HepG2 (cell line): ENCODE measurements around the gene C3orf52. TPM values are rescaled to one million over a fixed set of nuclear protein-coding genes. Genes with fewer than 3 reads are reported as not detected.

Experiments used
- KAT8 ChIP-seq: IDR thresholded peaks from 2 replicates; pipeline ENCODE4 v1.6.1; 2016; ENCODE audit warnings: missing genetic modification reagents, missing compliant biosample characterization
- NKX3-1 ChIP-seq: sonication (generic); formaldehyde crosslinking; IDR thresholded peaks from 2 replicates; pipeline ENCODE4 v1.5.0; 2020; ENCODE audit warnings: missing genetic modification reagents
- NR0B2 ChIP-seq: sonication (generic); formaldehyde crosslinking; IDR thresholded peaks from 2 replicates; pipeline ENCODE4 v1.4.0; 2020; ENCODE audit warnings: mild to moderate bottlenecking, missing genetic modification reagents
- PBX2 ChIP-seq: IDR thresholded peaks from 2 replicates; pipeline ENCODE4 v1.6.1; 2016; ENCODE audit warnings: control low read depth
- TCF7L2 ChIP-seq: IDR thresholded peaks from 2 replicates; pipeline ENCODE4 v1.6.1; 2011; ENCODE audit warnings: mild to moderate bottlenecking, low read depth, low read length, moderate library complexity
- ZFP91 ChIP-seq: sonication (generic); formaldehyde crosslinking; IDR thresholded peaks from 2 replicates; pipeline ENCODE4 v1.9.0; 2022; ENCODE audit warnings: missing genetic modification reagents, mild to moderate bottlenecking, borderline replicate concordance
- ZIK1 ChIP-seq: sonication (generic); formaldehyde crosslinking; IDR thresholded peaks from 2 replicates; pipeline ENCODE4 v1.5.0; 2020; ENCODE audit warnings: mild to moderate bottlenecking, low read depth, missing genetic modification reagents, borderline replicate concordance
- ZNF619 ChIP-seq: sonication (generic); formaldehyde crosslinking; IDR thresholded peaks from 2 replicates; pipeline ENCODE4 v1.4.0; 2020; ENCODE audit warnings: mild to moderate bottlenecking, missing genetic modification reagents
- ZNF678 ChIP-seq: sonication (generic); formaldehyde crosslinking; IDR thresholded peaks from 2 replicates; pipeline ENCODE4 v1.4.0; 2020; ENCODE audit warnings: mild to moderate bottlenecking, missing genetic modification reagents
- ZNF777 ChIP-seq: sonication (generic); formaldehyde crosslinking; IDR thresholded peaks from 2 replicates; pipeline ENCODE4 v1.4.0; 2020; ENCODE audit warnings: missing genetic modification reagents
- ZNF878 ChIP-seq: sonication (generic); formaldehyde crosslinking; IDR thresholded peaks from 2 replicates; pipeline ENCODE4 v1.8.1; 2023; ENCODE audit warnings: mild to moderate bottlenecking, missing genetic modification reagents, moderate library complexity
- polyA plus RNA-seq, 8 experiments: library from polyadenylated mRNA; depleted of rRNA in 3 of 8; stranded (reverse) in 7 of 8; unstranded in 1 of 8; fragments of >200 nt; fragmentation: Illumina TruSeq in 4 of 8; extraction: Trizol in 4 of 8; gene quantifications; 2 replicates each; pipeline versions ENCODE4 v1.2.1 to v1.2.3, GENCODE V29; 2011 to 2016; ENCODE audit warnings: low read depth in 4 of 8, missing spikeins in 1 of 8, mixed read lengths in 1 of 8; ENCODE audit not compliant: insufficient read depth in 1 of 8
- total RNA-seq, 5 experiments: library from RNA; depleted of rRNA; stranded (reverse); fragments of >200 nt; fragmentation: Illumina TruSeq; extraction: Trizol; gene quantifications; 2 replicates each; pipeline ENCODE4 v1.2.3, GENCODE V29; 2016; ENCODE audit warnings: low read depth in 1 of 5
- TF ChIP-seq, protein P1 (sequence below): sonication (generic); formaldehyde crosslinking; IDR thresholded peaks from 2 replicates; pipeline ENCODE4 v1.9.0; 2021; ENCODE audit warnings: mild to moderate bottlenecking, missing genetic modification reagents
- TF ChIP-seq, protein P2 (sequence below): sonication (generic); formaldehyde crosslinking; IDR thresholded peaks from 2 replicates; pipeline ENCODE4 v1.4.0; 2020; ENCODE audit warnings: mild to moderate bottlenecking, low read depth, missing genetic modification reagents
- TF ChIP-seq, protein P3 (sequence below), 2 experiments: fragments of 450-650 bp in 1 of 2; sonication (generic) in 1 of 2; formaldehyde crosslinking; IDR thresholded peaks; 2 replicates each; pipeline versions ENCODE4 v1.5.0 to v1.8.0; 2020 to 2022; ENCODE audit warnings: mild to moderate bottlenecking in 1 of 2, missing genetic modification reagents in 1 of 2

Gene C3orf52
- total and polyA plus RNA-seq, 2 of the 13 experiments (the other 11 are each of a cell fraction or from before 2014, with no cell fraction given) = 0.79 to 1.2 TPM

DNA sequence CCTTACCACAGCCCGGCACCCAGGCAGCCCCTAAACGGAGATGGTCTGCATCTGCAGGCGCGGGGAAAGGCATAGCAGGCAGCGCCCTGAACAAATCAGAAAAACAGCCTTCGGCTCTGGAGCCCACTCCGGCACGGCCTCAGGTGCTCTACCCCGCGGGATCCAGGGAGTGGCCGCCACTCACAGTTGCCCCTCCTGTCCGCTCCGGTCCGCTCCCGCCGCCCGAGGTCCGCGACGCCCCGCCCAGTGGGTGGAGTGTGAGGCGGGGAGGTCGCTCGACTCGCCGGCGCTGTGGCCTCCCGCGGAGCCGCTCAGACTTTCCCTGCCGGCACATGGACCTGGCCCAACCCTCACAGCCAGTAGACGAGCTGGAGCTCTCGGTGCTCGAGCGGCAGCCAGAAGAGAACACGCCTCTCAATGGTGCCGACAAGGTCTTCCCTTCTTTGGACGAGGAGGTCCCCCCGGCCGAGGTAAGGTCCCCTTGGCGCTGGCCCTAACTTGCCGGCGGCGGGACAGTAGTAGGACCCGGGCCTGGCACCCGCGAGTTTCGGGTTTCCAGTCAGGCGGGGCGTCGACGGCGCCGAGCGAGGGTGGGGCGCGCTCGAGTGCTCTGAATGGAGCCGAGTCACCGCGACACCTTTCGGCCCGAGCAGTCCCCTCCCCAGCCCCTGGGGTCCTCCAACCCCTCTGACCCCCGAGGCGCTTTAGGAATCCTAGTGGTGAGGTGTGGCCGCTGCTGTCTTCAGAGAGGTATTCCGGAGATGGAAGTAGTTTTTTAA lies at the start of gene C3orf52 (continued):
- TF ChIP-seq, protein P1, sequence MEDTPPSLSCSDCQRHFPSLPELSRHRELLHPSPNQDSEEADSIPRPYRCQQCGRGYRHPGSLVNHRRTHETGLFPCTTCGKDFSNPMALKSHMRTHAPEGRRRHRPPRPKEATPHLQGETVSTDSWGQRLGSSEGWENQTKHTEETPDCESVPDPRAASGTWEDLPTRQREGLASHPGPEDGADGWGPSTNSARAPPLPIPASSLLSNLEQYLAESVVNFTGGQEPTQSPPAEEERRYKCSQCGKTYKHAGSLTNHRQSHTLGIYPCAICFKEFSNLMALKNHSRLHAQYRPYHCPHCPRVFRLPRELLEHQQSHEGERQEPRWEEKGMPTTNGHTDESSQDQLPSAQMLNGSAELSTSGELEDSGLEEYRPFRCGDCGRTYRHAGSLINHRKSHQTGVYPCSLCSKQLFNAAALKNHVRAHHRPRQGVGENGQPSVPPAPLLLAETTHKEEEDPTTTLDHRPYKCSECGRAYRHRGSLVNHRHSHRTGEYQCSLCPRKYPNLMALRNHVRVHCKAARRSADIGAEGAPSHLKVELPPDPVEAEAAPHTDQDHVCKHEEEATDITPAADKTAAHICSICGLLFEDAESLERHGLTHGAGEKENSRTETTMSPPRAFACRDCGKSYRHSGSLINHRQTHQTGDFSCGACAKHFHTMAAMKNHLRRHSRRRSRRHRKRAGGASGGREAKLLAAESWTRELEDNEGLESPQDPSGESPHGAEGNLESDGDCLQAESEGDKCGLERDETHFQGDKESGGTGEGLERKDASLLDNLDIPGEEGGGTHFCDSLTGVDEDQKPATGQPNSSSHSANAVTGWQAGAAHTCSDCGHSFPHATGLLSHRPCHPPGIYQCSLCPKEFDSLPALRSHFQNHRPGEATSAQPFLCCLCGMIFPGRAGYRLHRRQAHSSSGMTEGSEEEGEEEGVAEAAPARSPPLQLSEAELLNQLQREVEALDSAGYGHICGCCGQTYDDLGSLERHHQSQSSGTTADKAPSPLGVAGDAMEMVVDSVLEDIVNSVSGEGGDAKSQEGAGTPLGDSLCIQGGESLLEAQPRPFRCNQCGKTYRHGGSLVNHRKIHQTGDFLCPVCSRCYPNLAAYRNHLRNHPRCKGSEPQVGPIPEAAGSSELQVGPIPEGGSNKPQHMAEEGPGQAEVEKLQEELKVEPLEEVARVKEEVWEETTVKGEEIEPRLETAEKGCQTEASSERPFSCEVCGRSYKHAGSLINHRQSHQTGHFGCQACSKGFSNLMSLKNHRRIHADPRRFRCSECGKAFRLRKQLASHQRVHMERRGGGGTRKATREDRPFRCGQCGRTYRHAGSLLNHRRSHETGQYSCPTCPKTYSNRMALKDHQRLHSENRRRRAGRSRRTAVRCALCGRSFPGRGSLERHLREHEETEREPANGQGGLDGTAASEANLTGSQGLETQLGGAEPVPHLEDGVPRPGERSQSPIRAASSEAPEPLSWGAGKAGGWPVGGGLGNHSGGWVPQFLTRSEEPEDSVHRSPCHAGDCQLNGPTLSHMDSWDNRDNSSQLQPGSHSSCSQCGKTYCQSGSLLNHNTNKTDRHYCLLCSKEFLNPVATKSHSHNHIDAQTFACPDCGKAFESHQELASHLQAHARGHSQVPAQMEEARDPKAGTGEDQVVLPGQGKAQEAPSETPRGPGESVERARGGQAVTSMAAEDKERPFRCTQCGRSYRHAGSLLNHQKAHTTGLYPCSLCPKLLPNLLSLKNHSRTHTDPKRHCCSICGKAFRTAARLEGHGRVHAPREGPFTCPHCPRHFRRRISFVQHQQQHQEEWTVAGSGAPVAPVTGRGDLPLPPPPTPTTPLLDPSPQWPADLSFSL = 0 out of 2 replicates have a peak, but pooled peaks have one; percentile 60
- TF ChIP-seq ZNF619 (CRISPR knock-in tag) = no peak
- TF ChIP-seq ZNF777 (CRISPR knock-in tag) = peak; percentile 83
- peak; percentile 62; the same call in 1 of the 2 replicates for TF ChIP-seq ZFP91
- peak; percentile 29; the same call in 1 of the 2 replicates for TF ChIP-seq ZNF678
- no peak for TF ChIP-seq TCF7L2
- TF ChIP-seq, protein P2, sequence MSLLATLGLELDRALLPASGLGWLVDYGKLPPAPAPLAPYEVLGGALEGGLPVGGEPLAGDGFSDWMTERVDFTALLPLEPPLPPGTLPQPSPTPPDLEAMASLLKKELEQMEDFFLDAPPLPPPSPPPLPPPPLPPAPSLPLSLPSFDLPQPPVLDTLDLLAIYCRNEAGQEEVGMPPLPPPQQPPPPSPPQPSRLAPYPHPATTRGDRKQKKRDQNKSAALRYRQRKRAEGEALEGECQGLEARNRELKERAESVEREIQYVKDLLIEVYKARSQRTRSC (CRISPR knock-in tag) = no peak
- TF ChIP-seq PBX2 (CRISPR knock-in tag) = no peak
- TF ChIP-seq ZNF878 (CRISPR knock-in tag) = peak; percentile 60; the same call in 1 of the 2 replicates
- TF ChIP-seq NKX3-1 = no peak
- TF ChIP-seq KAT8 (CRISPR knock-in tag) = 0 out of 2 replicates have a peak, but pooled peaks have one; percentile 25
- peak; percentile 76; the same call in 1 of the 2 replicates for TF ChIP-seq ZIK1
- TF ChIP-seq, protein P3, sequence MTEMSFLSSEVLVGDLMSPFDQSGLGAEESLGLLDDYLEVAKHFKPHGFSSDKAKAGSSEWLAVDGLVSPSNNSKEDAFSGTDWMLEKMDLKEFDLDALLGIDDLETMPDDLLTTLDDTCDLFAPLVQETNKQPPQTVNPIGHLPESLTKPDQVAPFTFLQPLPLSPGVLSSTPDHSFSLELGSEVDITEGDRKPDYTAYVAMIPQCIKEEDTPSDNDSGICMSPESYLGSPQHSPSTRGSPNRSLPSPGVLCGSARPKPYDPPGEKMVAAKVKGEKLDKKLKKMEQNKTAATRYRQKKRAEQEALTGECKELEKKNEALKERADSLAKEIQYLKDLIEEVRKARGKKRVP (CRISPR knock-in tag; IDR thresholded peaks at IDR 0.05) = 0 out of 4 replicates have a peak, but pooled peaks of 1 of the 2 experiments have one; percentile 32
- no peak; the same call in 1 of the 2 replicates for TF ChIP-seq NR0B2 (CRISPR knock-in tag)
